HepG2 (cell line): ENCODE measurements around the gene NOC2L. TPM values are rescaled to one million over a fixed set of nuclear protein-coding genes. Genes with fewer than 3 reads are reported as not detected.

Source experiments
- ATAC-seq: fragments of 200-7000 bp; cut with Tn5 transposase; 3 replicates; pipeline ENCODE4 v1.9.1; 2020; ENCODE audit warnings: mild to moderate bottlenecking, moderate library complexity
- BruUV-seq: library from RNA; stranded (reverse); fragments of 400-500 nt; replicated peaks from 2 replicates; lab custom pipeline; 2021; lab: Mats Ljungman, UMichigan
- CTCF ChIA-PET: fragments of 300-600 bp; formaldehyde crosslinking; extraction: SDS; loops from one replicate; lab custom pipeline; 2021; ENCODE audit warnings: low total read pairs, inconsistent platforms, low intra/inter-chr PET ratio; lab: Yijun Ruan, JAX
- POLR2A ChIA-PET: fragments of 350-600 bp; sonication (Branson Sonifier 250); formaldehyde crosslinking; loops from one replicate; lab custom pipeline; 2020; ENCODE audit warnings: antibody characterized with exemption, inconsistent platforms; lab: Yijun Ruan, JAX
- DNase-seq: peaks from one replicate; pipeline ENCODE4 v3.0.0-alpha.2; 2015; ENCODE audit warnings: low spot score
- FAIRE-seq: peaks from 3 replicates; lab custom pipeline; 2011; peaks lifted over from hg19 to GRCh38; lab: Jason Lieb, UNC
- H2AFZ ChIP-seq: one replicate; pipeline ENCODE4 v1.6.1; 2011; ENCODE audit warnings: low read length, inconsistent platforms
- H3K27ac ChIP-seq: fragments of 300-600 bp; 3 replicates; pipeline ENCODE4 v1.8.0; 2011; ENCODE audit warnings: mixed run types, mild to moderate bottlenecking, mixed read lengths, low read length, inconsistent platforms; ENCODE audit not compliant: insufficient read depth; ENCODE audit errors: extremely low read length
- H3K27me3 ChIP-seq, 2 experiments: fragments of 200-600 bp in 1 of 2; 2 replicates in 1 of 2; 3 replicates in 1 of 2; pipeline versions ENCODE4 v1.6.0 to v1.8.0; 2011; ENCODE audit warnings: low read length in 2 of 2, mild to moderate bottlenecking in 2 of 2, moderate library complexity in 2 of 2, inconsistent platforms in 1 of 2; ENCODE audit not compliant: insufficient read depth in 2 of 2, control insufficient read depth in 1 of 2
- H3K36me3 ChIP-seq, 2 experiments: fragments of 200-600 bp in 1 of 2; replicated peaks in 1 of 2; 2 replicates in 1 of 2; 3 replicates in 1 of 2; pipeline versions ENCODE4 v1.5.1 to v1.8.0; 2011; ENCODE audit warnings: low read length in 2 of 2, inconsistent platforms in 1 of 2; ENCODE audit not compliant: insufficient read depth in 2 of 2, control insufficient read depth in 1 of 2
- H3K4me1 ChIP-seq: 2 replicates; pipeline ENCODE4 v1.5.1; 2012; ENCODE audit warnings: low read length, inconsistent platforms; ENCODE audit not compliant: insufficient read depth
- H3K4me2 ChIP-seq: 2 replicates; pipeline ENCODE4 v1.6.0; 2011; ENCODE audit warnings: low read depth, low read length, inconsistent platforms
- H3K4me3 ChIP-seq, 3 experiments: fragments of 200-600 bp in 1 of 3; sonication (generic), shearing (Covaris generic) in 1 of 3; replicated peaks in 1 of 3; 2 replicates each; pipeline ENCODE4 v1.5.1; 2011 to 2016; ENCODE audit warnings: low read length in 3 of 3, inconsistent platforms in 2 of 3, low read depth in 2 of 3, mild to moderate bottlenecking in 2 of 3, control low read depth in 1 of 3, mixed read lengths in 1 of 3; ENCODE audit not compliant: insufficient read depth in 1 of 3
- H3K79me2 ChIP-seq: one replicate; pipeline ENCODE4 v1.6.1; 2011; ENCODE audit warnings: low read length, inconsistent platforms; ENCODE audit not compliant: insufficient read depth
- H3K9ac ChIP-seq: 2 replicates; pipeline ENCODE4 v1.6.0; 2011; ENCODE audit warnings: mild to moderate bottlenecking, low read depth, low read length, inconsistent platforms; ENCODE audit not compliant: insufficient read depth
- H3K9me3 ChIP-seq: 2 replicates; pipeline ENCODE4 v1.5.1; 2012; ENCODE audit warnings: mild to moderate bottlenecking, low read length
- H4K20me1 ChIP-seq: 2 replicates; pipeline ENCODE4 v1.6.0; 2011; ENCODE audit warnings: inconsistent platforms, mild to moderate bottlenecking, low read length, moderate library complexity; ENCODE audit not compliant: insufficient read depth
- CSRNP1 ChIP-seq: sonication (generic); formaldehyde crosslinking; IDR thresholded peaks from 2 replicates; pipeline ENCODE4 v1.8.1; 2023; ENCODE audit warnings: mild to moderate bottlenecking, missing genetic modification reagents
- FOXP4 ChIP-seq: sonication (generic); formaldehyde crosslinking; IDR thresholded peaks from 2 replicates; pipeline ENCODE4 v1.4.0; 2020; ENCODE audit warnings: missing genetic modification reagents
- GATAD2A ChIP-seq: IDR thresholded peaks from 2 replicates; pipeline ENCODE4 v1.6.1; 2016
- HMG20B ChIP-seq: conservative IDR thresholded peaks from 2 replicates; pipeline ENCODE4 v1.6.1; 2016; ENCODE audit warnings: missing genetic modification reagents, missing compliant biosample characterization
- POLR2A ChIP-seq, 2 experiments: IDR thresholded peaks; 2 replicates each; pipeline ENCODE4 v1.6.1; 2011; ENCODE audit warnings: low read depth in 2 of 2, low read length in 2 of 2, mild to moderate bottlenecking in 1 of 2, moderate library complexity in 1 of 2; ENCODE audit not compliant: insufficient read depth in 1 of 2
- SNAPC2 ChIP-seq: sonication (generic); formaldehyde crosslinking; IDR thresholded peaks from 2 replicates; pipeline ENCODE4 v1.8.1; 2022; ENCODE audit warnings: mild to moderate bottlenecking, missing genetic modification reagents
- SP140L ChIP-seq: sonication (generic); formaldehyde crosslinking; IDR thresholded peaks from 2 replicates; pipeline ENCODE4 v1.4.0; 2020; ENCODE audit warnings: missing genetic modification reagents, borderline replicate concordance
- TEAD2 ChIP-seq: sonication (generic); formaldehyde crosslinking; IDR thresholded peaks from 2 replicates; pipeline ENCODE4 v1.9.0; 2021; ENCODE audit warnings: missing genetic modification reagents
- XBP1 ChIP-seq: sonication (generic); formaldehyde crosslinking; IDR thresholded peaks from 2 replicates; pipeline ENCODE4 v1.5.0; 2020; ENCODE audit warnings: missing genetic modification reagents
- ZFP1 ChIP-seq: IDR thresholded peaks from 2 replicates; pipeline ENCODE4 v1.6.1; 2016
- ZNF121 ChIP-seq: sonication (generic); formaldehyde crosslinking; IDR thresholded peaks from 2 replicates; pipeline ENCODE4 v1.5.0; 2020; ENCODE audit warnings: mild to moderate bottlenecking, missing genetic modification reagents
- ZNF639 ChIP-seq: conservative IDR thresholded peaks from 2 replicates; pipeline ENCODE4 v1.6.1; 2018; ENCODE audit warnings: missing genetic modification reagents
- WGBS: methylation state at CpG from one replicate; pipeline ENCODE4 v1.1.6; 2017; ENCODE audit warnings: low lambda C conversion rate; 5-methylcytosine and 5-hydroxymethylcytosine counted together
- in situ Hi-C: cut with HindIII; loops from 2 replicates; pipeline ENCODE4 v1.10.0; 2017; ENCODE audit warnings: low pct_unique_long_range_greater_than_20kb; ENCODE audit not compliant: extremely low pct_ligation_motif_present
- intact Hi-C: fragments of 100-400 bp; cut with micrococcal nuclease; formaldehyde crosslinking; loops from one replicate; pipeline ENCODE4 v1.10.0; 2022; ENCODE audit not compliant: unreplicated experiment
- polyA plus RNA-seq, 8 experiments: library from polyadenylated mRNA; depleted of rRNA in 3 of 8; stranded (reverse) in 7 of 8; unstranded in 1 of 8; fragments of >200 nt; fragmentation: Illumina TruSeq in 4 of 8; extraction: Trizol in 4 of 8; gene quantifications; 2 replicates each; pipeline versions ENCODE4 v1.2.1 to v1.2.3, GENCODE V29; 2011 to 2016; ENCODE audit warnings: low read depth in 4 of 8, missing spikeins in 1 of 8, mixed read lengths in 1 of 8; ENCODE audit not compliant: insufficient read depth in 1 of 8
- total RNA-seq, 5 experiments: library from RNA; depleted of rRNA; stranded (reverse); fragments of >200 nt; fragmentation: Illumina TruSeq; extraction: Trizol; gene quantifications; 2 replicates each; pipeline ENCODE4 v1.2.3, GENCODE V29; 2016; ENCODE audit warnings: low read depth in 1 of 5
- TF ChIP-seq, protein P1 (sequence below): sonication (generic); formaldehyde crosslinking; conservative IDR thresholded peaks from 2 replicates; pipeline ENCODE4 v1.5.0; 2020; ENCODE audit warnings: missing genetic modification reagents
- TF ChIP-seq, protein P2 (sequence below): fragments of 450-650 bp; IDR thresholded peaks from 2 replicates; pipeline ENCODE4 v1.6.1; 2016

Gene NOC2L
- total and polyA plus RNA-seq, 2 of the 13 experiments (the other 11 are each of a cell fraction or from before 2014, with no cell fraction given), result 32.0 to 103 TPM

- Histone ChIP-seq H2AFZ (no peak overlapping the region), H3K27me3 (peaks cover 44 to 87% of the 10 kb centered on the region in 2 experiments), H3K4me1 (peaks cover 40% of the 10 kb centered on the region), H3K27ac (no peak overlapping the region), H3K36me3 (no peaks in the 10 kb centered on the region), H3K9me3 (no peaks in the 10 kb centered on the region), H4K20me1 (peaks cover 9% of the 10 kb centered on the region; the same call in 1 of the 2 replicates), H3K4me3 (no peak overlapping the region; a peak in 1 of 6 replicates), H3K9ac (no peak overlapping the region), H3K4me2 (no peak overlapping the region), H3K79me2 (no peaks in the 10 kb centered on the region)
- ChIA-PET CTCF (interaction anchor here (1.1 kb wide), 1 partner anchor 8 kb away, joined by 3 read pairs; no protein-coding TSS in a partner anchor), POLR2A (no interaction called here)
- FAIRE-seq (no peak), ATAC-seq (peak; percentile 69), DNase-seq (peak; percentile 60)
- intact Hi-C loops, result no loop called here
- 46% methylated on average over 17 of the region's 38 CpGs for WGBS
- in situ Hi-C loops, result no loop called here
- BruUV-seq, result no TSS peak
- TF ChIP-seq FOXP4 (CRISPR knock-in tag), result peak; percentile 42; the same call in 1 of the 2 replicates
- no peak for TF ChIP-seq ZFP1 (CRISPR knock-in tag)
- TF ChIP-seq SNAPC2, result no peak
- TF ChIP-seq XBP1 (CRISPR knock-in tag), result no peak
- peak; percentile 64; the same call in 1 of the 2 replicates for TF ChIP-seq HMG20B (CRISPR knock-in tag)
- no peak for TF ChIP-seq TEAD2 (CRISPR knock-in tag)
- 0 out of 2 replicates have a peak, but pooled peaks have one; percentile 10 for TF ChIP-seq ZNF121 (CRISPR knock-in tag)
- 0 out of 2 replicates have a peak, but pooled peaks have one; percentile 30 for TF ChIP-seq GATAD2A
- no peak for TF ChIP-seq ZNF639
- TF ChIP-seq CSRNP1 (CRISPR knock-in tag), result no peak
- TF ChIP-seq SP140L (CRISPR knock-in tag), result no peak
- no peak for TF ChIP-seq POLR2A (IDR thresholded peaks at IDR 0.05; ENCODE audit: insufficient read depth in 1 of 2, low read depth in 2 of 2, low read length in 2 of 2)
- TF ChIP-seq, protein P1, sequence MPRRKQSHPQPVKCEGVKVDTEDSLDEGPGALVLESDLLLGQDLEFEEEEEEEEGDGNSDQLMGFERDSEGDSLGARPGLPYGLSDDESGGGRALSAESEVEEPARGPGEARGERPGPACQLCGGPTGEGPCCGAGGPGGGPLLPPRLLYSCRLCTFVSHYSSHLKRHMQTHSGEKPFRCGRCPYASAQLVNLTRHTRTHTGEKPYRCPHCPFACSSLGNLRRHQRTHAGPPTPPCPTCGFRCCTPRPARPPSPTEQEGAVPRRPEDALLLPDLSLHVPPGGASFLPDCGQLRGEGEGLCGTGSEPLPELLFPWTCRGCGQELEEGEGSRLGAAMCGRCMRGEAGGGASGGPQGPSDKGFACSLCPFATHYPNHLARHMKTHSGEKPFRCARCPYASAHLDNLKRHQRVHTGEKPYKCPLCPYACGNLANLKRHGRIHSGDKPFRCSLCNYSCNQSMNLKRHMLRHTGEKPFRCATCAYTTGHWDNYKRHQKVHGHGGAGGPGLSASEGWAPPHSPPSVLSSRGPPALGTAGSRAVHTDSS (CRISPR knock-in tag), result no peak
- TF ChIP-seq, protein P2, sequence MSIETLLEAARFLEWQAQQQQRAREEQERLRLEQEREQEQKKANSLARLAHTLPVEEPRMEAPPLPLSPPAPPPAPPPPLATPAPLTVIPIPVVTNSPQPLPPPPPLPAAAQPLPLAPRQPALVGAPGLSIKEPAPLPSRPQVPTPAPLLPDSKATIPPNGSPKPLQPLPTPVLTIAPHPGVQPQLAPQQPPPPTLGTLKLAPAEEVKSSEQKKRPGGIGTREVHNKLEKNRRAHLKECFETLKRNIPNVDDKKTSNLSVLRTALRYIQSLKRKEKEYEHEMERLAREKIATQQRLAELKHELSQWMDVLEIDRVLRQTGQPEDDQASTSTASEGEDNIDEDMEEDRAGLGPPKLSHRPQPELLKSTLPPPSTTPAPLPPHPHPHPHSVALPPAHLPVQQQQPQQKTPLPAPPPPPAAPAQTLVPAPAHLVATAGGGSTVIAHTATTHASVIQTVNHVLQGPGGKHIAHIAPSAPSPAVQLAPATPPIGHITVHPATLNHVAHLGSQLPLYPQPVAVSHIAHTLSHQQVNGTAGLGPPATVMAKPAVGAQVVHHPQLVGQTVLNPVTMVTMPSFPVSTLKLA, result peak; percentile 69
These were observed 37.8 kb downstream of the NOC2L start for GRCh38 chr1:921011-921837.
